Measurements from ENCODE around the gene VSIR.

VSIR gene

DNA sequence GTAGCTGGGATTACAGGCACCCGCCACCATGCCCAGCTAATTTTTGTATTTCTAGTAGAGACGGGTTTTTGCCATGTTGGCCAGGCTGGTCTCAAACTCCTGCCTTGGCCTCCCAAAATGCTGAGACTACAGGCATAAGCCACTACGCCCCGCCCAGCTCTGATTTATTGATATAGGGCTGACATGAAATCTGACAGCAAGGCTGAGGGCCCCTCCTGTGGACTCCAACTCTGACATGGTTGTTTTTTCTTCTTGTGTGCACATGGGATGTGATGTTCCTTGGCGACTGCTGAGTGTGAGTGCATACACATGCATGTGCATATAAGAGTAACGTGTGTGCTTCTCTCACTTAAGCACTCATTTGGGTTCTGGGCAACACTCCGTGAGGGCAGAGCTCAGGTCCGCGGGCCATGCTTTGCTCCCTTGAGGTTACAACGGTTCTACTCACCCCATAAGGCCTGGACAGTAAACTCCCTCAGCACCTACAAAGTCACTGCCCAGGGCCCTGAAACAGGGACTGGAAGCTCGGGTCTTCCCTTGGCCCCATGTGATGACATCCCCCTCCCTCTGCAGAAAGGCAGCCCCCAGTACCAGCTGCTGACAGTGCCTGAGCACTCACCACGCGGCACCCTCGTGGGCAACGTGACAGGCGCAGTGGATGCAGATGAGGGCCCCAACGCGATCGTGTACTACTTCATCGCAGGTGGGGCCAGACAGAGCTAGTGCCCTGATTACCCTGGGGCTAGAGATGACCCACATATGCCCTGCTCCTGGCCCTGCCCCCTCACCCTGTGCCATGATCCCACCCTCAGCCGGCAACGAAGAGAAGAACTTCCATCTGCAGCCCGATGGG is 33.6 kb upstream of the VSIR start:
- no peak for DNase-seq

DNA sequence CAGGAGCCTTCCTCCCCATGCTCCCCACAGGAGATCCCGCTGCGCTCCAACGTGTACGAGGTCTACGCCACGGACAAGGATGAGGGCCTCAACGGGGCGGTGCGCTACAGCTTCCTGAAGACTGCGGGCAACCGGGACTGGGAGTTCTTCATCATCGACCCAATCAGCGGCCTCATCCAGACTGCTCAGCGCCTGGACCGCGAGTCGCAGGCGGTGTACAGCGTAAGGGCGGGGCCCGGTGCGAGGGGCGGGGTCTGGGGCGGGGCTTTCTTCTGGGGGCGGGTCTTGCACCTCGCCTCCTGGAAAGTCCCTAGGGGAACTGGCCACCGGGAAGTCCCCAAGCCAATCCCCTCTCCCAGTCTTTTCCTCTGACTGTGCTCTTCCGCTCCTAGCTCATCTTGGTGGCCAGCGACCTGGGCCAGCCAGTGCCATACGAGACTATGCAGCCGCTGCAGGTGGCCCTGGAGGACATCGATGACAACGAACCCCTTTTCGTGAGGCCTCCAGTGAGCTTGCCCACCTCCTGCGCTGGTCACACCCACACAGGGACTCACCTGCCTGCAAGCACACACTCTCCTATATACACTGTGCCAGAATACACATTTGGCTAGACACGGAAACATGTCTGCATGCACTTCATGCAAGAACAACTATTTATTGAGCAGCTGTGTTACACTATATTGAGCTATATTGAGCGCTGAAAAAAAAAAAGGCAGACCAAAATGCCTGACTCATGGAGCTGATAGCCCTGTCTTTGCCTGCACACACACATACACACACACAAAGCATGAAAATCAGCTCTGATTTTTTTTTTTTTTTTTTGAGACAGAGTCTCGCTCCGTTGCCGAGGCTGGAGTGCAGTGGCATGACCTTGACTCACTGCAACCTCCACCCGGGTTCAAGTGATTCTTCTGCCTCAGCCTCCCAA is 32.7 kb upstream of the VSIR start:
- DNase-seq: no peak

DNA sequence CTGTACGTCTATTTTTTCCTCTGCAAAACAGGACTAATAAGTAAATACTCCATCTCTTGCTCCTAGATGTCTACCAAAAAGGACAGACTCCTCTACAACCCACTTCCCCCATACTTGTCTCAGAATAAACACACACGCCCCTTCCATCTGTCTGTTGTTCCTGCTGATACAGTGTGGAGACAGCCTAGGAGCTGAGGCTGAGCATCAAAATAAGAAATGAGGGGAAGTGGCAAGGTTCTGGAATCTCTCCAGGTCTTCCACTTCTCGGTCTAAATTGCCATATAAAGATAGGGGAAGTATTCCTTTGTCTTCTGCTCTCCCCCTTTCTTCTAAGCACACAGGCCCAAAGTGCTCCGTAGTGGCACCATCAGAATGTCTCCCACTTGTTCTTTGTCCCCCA is 30.8 kb upstream of the VSIR start:
- DNase-seq: peak; percentile 14

DNA sequence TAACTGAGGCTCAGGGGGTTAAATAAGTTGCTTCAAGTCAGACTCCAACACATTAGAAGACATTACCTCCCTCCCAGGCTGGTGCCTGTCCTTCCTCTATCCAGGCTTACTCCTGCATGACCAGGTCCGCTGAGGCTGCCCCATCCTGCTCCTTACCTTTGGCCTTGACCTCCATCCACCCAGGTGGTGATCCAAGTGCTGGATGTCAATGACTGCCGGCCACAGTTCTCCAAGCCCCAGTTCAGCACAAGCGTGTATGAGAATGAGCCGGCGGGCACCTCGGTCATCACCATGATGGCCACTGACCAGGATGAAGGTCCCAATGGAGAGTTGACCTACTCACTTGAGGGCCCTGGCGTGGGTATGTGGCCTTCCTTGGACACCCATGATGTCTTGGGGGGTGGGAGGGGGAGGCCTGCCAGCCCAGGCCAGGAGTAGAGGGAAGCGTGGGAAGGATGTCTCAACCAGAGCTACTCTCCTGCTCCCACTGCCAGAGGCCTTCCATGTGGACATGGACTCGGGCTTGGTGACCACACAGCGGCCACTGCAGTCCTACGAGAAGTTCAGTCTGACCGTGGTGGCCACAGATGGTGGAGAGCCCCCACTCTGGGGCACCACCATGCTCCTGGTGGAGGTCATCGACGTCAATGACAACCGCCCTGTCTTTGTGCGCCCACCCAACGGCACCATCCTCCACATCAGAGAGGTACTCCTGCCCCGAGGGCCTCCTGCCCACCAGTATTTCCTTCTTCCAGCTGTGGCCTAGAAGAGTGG is 29.6 kb upstream of the VSIR start:
- DNase-seq: no peak

- no peak for DNase-seq
Measured at GRCh38 chr10:71802235-71802634, 28.9 kb upstream of the VSIR start.

DNA sequence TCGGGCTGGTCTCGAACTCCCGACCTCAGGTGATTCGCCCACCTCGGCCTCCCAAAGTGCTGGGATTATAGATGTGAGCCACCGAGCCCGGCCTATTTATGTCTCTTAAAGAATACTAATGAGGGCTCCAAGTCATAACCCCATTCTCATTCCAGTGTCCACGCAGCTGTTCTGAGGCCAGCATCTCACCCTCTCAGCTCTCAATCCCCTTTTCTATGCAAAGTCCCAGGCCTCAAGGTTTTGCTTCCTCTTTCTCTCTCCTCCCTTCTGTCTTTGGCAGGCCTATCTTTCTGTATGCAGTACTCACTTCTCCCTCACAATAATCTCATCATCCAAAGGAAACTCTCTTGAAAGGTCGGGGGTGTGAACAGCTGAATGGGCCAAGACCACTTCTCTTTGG is 28.0 kb upstream of the VSIR start:
- no peak for DNase-seq

GRCh38 chr10:71799608-71800453 is 26.5 kb upstream of the VSIR start:
- DNase-seq: no peak

DNA sequence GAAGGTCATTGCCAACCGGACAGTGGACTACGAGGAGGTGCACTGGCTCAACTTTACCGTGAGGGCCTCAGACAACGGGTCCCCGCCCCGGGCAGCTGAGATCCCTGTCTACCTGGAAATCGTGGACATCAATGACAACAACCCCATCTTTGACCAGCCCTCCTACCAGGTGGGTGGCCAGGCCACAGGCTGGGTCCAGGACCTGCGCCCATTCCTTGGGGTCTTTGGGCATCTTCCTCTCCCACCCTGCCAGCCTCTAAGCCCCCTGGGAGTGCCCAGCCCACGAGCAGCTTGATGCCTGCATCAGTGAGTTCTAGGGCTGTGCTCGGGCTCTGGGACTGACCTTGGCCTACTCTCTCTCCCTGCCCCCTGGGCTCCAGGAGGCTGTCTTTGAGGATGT is 25.8 kb upstream of the VSIR start:
- no peak for DNase-seq

DNA sequence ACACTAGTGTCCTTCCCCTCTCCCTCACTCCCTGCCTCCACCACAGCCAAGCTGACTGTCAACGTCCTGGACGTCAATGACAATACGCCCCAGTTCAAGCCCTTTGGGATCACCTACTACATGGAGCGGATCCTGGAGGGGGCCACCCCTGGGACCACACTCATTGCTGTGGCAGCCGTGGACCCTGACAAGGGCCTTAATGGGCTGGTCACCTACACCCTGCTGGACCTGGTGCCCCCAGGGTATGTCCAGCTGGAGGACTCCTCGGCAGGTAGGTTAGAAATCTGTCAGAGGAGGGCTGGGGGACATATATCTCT is 24.9 kb upstream of the VSIR start:
- DNase-seq: no peak

GRCh38 chr10:71797533-71798307 is 24.4 kb upstream of the VSIR start:
- no peak for DNase-seq

DNA sequence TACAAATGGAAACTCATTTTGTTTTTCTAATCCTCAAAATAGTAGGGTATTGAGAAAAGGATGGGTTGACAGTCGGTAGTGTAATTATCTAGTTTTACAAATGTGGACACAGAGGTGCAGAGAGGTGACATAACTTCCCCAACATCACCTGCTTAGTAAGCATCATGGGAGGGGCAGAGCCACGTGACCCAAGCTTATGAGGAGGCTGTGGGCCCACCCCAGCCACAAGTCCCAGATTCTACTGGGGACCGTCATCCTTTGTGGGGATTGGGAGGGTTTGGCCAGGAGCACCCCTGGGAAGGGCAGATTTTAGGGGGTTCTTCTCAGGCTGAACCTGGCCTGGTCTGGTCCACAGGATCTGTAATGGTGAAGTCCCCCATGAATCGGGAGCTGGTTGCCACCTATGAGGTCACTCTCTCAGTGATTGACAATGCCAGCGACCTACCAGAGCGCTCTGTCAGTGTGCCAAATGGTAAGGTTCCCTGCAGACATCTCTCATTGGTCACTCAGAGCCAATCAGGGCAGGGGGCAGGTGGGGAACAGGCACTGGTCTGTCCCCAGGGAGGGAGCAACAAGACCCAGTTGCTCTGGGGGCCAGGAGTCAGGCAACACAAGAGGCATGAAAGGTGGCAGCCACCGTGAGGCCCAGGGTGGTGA is 23.6 kb upstream of the VSIR start:
- DNase-seq: no peak

DNA sequence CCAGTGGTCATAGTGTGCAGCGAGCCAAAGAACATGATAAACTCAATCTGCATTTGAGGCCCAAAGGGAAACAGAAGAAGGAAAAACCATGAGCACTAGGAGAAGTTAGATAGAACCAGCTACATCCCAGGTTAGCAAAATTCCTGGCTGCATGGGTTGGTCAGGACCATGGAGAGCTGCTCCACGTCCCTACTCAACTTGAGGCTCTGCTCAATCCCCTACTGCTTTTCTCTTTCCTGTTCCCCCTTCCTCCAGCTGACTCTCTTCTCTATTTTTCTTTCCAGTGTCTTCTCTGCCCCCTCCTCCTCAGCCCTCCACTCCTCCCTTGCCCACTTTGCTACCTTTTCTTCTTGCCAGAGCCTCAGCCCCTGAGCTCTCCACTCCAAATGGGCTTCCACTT is 21.9 kb upstream of the VSIR start:
- no peak for DNase-seq

DNA sequence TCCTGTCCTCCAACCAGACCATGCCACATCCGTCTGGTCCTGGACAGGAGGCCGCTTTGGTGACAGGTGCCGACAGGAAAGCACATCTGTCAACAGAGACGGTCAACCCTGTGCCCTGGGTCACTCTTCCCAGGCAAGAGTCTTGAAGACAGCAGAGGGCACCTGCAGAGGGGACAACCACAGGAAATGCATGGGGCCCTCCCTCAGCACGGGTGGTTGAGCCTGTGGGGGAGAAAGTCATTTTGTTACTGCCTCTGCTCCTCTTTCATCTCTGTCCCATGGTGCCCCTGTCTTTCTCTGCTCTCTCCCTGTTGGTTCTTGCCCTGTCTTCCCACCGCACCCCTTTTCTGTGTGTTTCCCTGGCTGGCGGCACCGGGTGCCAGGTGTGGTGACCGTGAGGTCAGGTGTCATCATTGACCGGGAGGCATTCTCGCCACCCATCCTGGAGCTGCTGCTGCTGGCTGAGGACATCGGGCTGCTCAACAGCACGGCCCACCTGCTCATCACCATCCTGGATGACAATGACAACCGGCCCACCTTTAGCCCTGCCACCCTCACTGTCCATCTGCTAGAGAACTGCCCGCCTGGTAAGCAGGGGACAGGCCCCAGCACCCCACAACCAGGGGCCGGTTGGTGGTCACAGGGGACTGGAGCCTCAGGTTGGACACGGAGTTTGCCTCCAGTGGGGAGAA is 17.6 kb upstream of the VSIR start:
- no peak for DNase-seq

GRCh38 chr10:71789871-71790270 is 16.6 kb upstream of the VSIR start:
- DNase-seq: no peak

GRCh38 chr10:71788954-71789353 is 15.6 kb upstream of the VSIR start:
- no peak for DNase-seq

DNA sequence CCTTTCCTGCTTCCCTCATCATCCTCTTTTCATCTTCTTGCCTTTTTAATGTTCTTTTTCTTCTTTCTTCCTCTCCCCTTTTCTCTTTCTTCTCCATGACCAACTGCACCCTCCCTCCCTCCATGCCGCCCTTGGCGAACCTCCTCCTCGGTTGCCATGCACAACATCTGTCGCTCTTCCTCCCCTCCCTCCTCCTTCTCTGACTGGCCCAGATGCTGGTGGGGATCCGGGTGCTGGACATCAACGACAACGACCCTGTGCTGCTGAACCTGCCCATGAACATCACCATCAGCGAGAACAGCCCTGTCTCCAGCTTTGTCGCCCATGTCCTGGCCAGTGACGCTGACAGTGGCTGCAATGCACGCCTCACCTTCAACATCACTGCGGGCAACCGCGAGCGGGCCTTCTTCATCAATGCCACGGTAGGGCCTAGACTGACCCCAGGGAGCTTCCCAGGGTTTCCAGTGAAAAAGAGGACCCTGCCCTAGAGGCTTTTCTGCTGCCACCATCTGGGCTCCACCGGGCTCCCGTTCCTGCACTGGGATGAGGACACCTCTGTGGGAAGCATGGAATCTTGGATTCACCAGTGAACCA is 11.5 kb upstream of the VSIR start:
- no peak for DNase-seq

- no peak for DNase-seq
Measured at GRCh38 chr10:71783917-71784678, 10.8 kb upstream of the VSIR start.

DNA sequence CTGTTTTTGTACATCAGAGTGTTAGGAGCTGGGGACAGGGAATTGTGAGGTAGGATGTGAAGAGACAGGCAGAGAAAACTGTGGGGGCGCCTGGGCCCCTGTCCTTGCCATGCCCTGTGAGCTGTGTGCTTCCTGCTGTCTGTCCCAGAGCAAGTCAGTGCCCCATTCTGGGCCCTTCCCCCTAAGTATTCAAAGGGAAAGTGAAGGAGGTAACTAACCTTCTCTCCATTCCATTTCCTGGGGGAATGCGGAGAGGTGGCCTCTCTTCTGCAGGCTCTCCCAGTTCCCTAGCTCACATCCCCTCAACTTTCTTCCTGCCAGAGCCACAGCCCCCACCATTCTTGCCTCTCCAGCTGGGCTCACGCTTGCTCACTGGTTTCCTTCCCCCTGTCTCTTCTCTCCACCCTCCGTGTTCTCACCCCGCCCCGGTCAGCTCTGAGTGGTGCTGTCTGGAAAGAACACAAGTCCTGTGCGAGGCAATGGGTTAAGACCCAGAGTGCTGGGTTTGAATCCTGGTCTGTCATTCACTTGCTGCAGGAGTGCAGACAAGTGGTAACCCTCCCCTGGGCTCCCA is 9.7 kb upstream of the VSIR start:
- DNase-seq: no peak
